ENCODE measurements around the gene MCF2L2. TPM values are rescaled to one million over a fixed set of nuclear protein-coding genes. Genes with fewer than 3 reads are reported as not detected.

MCF2L2 gene
- total RNA-seq, 2 experiments from 2014 or later = 1.0 to 1.7 TPM

GRCh38 chr3:183295211-183295610 is 133.2 kb downstream of the MCF2L2 start:
- Mint-ChIP-seq H3K36me3 (ENCODE audit: low read depth) (no peaks in the 10 kb centered on the region), H3K4me3 (no peak overlapping the region), H3K4me1 (ENCODE audit: low read depth) (no peaks in the 10 kb centered on the region), H3K27me3 (ENCODE audit: low read depth) (no peaks in the 10 kb centered on the region), H3K27ac (no peak overlapping the region), H3K9me3 (no peaks in the 10 kb centered on the region)
- no peak for DNase-seq
- intact Hi-C loops (cut with micrococcal nuclease) = no loop called here
- CTCF ChIA-PET = interaction anchor here (0.9 kb wide), 1 partner anchor 11 kb away, joined by 8 read pairs; no protein-coding TSS in a partner anchor

GRCh38 chr3:183293966-183294365 is 134.5 kb downstream of the MCF2L2 start:
- no peaks in the 10 kb centered on the region for H3K27me3 Mint-ChIP-seq (ENCODE audit: low read depth)
- DNase-seq = no peak
- CTCF ChIA-PET = no interaction called here
- H3K27ac Mint-ChIP-seq = no peak overlapping the region
- intact Hi-C loops (cut with micrococcal nuclease) = no loop called here
- no peaks in the 10 kb centered on the region for H3K36me3 Mint-ChIP-seq (ENCODE audit: low read depth)
- H3K4me3 Mint-ChIP-seq = no peak overlapping the region
- no peaks in the 10 kb centered on the region for H3K4me1 Mint-ChIP-seq (ENCODE audit: low read depth)
- H3K9me3 Mint-ChIP-seq = no peaks in the 10 kb centered on the region

- Mint-ChIP-seq H3K27ac (no peak overlapping the region), H3K27me3 (ENCODE audit: low read depth) (no peaks in the 10 kb centered on the region), H3K4me3 (no peak overlapping the region), H3K4me1 (ENCODE audit: low read depth) (peaks cover 13% of the 10 kb centered on the region), H3K9me3 (no peaks in the 10 kb centered on the region), H3K36me3 (ENCODE audit: low read depth) (no peaks in the 10 kb centered on the region)
- CTCF ChIA-PET = interaction anchor here (0.6 to 1.9 kb wide), 4 partner anchors 37 to 107 kb away, joined by 3 to 7 read pairs (median 4); no protein-coding TSS in a partner anchor
- intact Hi-C loops (cut with micrococcal nuclease) = no loop called here
- DNase-seq = no peak
These were observed 136.9 kb downstream of the MCF2L2 start for GRCh38 chr3:183291497-183292031.

- H3K27me3 Mint-ChIP-seq (ENCODE audit: low read depth) = no peaks in the 10 kb centered on the region
- no peak overlapping the region for H3K4me3 Mint-ChIP-seq
- no peaks in the 10 kb centered on the region for H3K9me3 Mint-ChIP-seq
- CTCF ChIA-PET = no interaction called here
- peaks cover 26% of the 10 kb centered on the region for H3K4me1 Mint-ChIP-seq (ENCODE audit: low read depth)
- no peak for DNase-seq
- H3K27ac Mint-ChIP-seq = no peak overlapping the region
- no peaks in the 10 kb centered on the region for H3K36me3 Mint-ChIP-seq (ENCODE audit: low read depth)
- intact Hi-C loops (cut with micrococcal nuclease) = no loop called here
These were observed 138.2 kb downstream of the MCF2L2 start for GRCh38 chr3:183290216-183290615.

- CTCF ChIA-PET = no interaction called here
- H3K36me3 Mint-ChIP-seq (ENCODE audit: low read depth) = peaks cover 3% of the 10 kb centered on the region
- no peak overlapping the region for H3K27ac Mint-ChIP-seq
- peaks cover 40% of the 10 kb centered on the region for H3K4me1 Mint-ChIP-seq (ENCODE audit: low read depth)
- no peaks in the 10 kb centered on the region for H3K9me3 Mint-ChIP-seq
- intact Hi-C loops (cut with micrococcal nuclease) = no loop called here
- no peak overlapping the region for H3K4me3 Mint-ChIP-seq
- H3K27me3 Mint-ChIP-seq (ENCODE audit: low read depth) = no peaks in the 10 kb centered on the region
- no peak for DNase-seq
These were observed 140.3 kb downstream of the MCF2L2 start for GRCh38 chr3:183288117-183288516.

GRCh38 chr3:183287301-183287971 is 141.0 kb downstream of the MCF2L2 start:
- peaks cover 40% of the 10 kb centered on the region for H3K4me1 Mint-ChIP-seq (ENCODE audit: low read depth)
- H3K4me3 Mint-ChIP-seq = peak overlapping the region; percentile 30
- peaks cover 3% of the 10 kb centered on the region for H3K36me3 Mint-ChIP-seq (ENCODE audit: low read depth)
- CTCF ChIA-PET = interaction anchor here (1.7 to 2.4 kb wide), 2 partner anchors 22 to 100 kb away, joined by 3 to 10 read pairs; no protein-coding TSS in a partner anchor
- peak; percentile 53 for DNase-seq
- intact Hi-C loops (cut with micrococcal nuclease) = loop anchor here (2.0 kb wide), 3 partner anchors 181 to 499 kb away; no protein-coding TSS in a partner anchor
- H3K27me3 Mint-ChIP-seq (ENCODE audit: low read depth) = no peaks in the 10 kb centered on the region
- peak overlapping the region; percentile 97 for H3K27ac Mint-ChIP-seq
- H3K9me3 Mint-ChIP-seq = no peaks in the 10 kb centered on the region

- peak overlapping the region; percentile 97 for H3K27ac Mint-ChIP-seq
- H3K4me3 Mint-ChIP-seq = peak overlapping the region; percentile 67
- H3K36me3 Mint-ChIP-seq (ENCODE audit: low read depth) = peaks cover 3% of the 10 kb centered on the region
- peak; percentile 98 for DNase-seq
- intact Hi-C loops (cut with micrococcal nuclease) = loop anchor here (1.0 to 2.0 kb wide), 18 partner anchors 20 to 497 kb away; partner anchors contain the start of genes B3GNT5, KLHL6 and MCCC1
- peaks cover 40% of the 10 kb centered on the region for H3K4me1 Mint-ChIP-seq (ENCODE audit: low read depth)
- no peaks in the 10 kb centered on the region for H3K9me3 Mint-ChIP-seq
- no peaks in the 10 kb centered on the region for H3K27me3 Mint-ChIP-seq (ENCODE audit: low read depth)
- CTCF ChIA-PET = interaction anchor here (0.6 to 2.4 kb wide), 16 partner anchors 11 to 103 kb away, joined by 3 to 10 read pairs (median 4); no protein-coding TSS in a partner anchor
These were observed 142.5 kb downstream of the MCF2L2 start for GRCh38 chr3:183285828-183286457.

GRCh38 chr3:183285318-183285717 is 143.1 kb downstream of the MCF2L2 start:
- intact Hi-C loops (cut with micrococcal nuclease) = loop anchor here (1.0 kb wide), 7 partner anchors 19 to 318 kb away; partner anchors contain the start of genes B3GNT5 and KLHL6
- Mint-ChIP-seq H3K4me3 (peak overlapping the region; percentile 26), H3K36me3 (ENCODE audit: low read depth) (peaks cover 3% of the 10 kb centered on the region), H3K27ac (peak overlapping the region; percentile 97), H3K27me3 (ENCODE audit: low read depth) (no peaks in the 10 kb centered on the region), H3K4me1 (ENCODE audit: low read depth) (peaks cover 40% of the 10 kb centered on the region), H3K9me3 (no peaks in the 10 kb centered on the region)
- CTCF ChIA-PET = interaction anchor here (0.7 to 2.4 kb wide), 15 partner anchors 11 to 102 kb away, joined by 3 to 11 read pairs (median 4); no protein-coding TSS in a partner anchor
- DNase-seq = no peak

GRCh38 chr3:183284570-183284969 is 143.8 kb downstream of the MCF2L2 start:
- Mint-ChIP-seq H3K27me3 (ENCODE audit: low read depth) (no peaks in the 10 kb centered on the region), H3K36me3 (ENCODE audit: low read depth) (peaks cover 3% of the 10 kb centered on the region), H3K9me3 (no peaks in the 10 kb centered on the region), H3K27ac (peak overlapping the region; percentile 97), H3K4me1 (ENCODE audit: low read depth) (peaks cover 40% of the 10 kb centered on the region), H3K4me3 (no peak overlapping the region)
- CTCF ChIA-PET = interaction anchor here (0.6 to 2.4 kb wide), 10 partner anchors 10 to 168 kb away, joined by 3 to 11 read pairs (median 4); no protein-coding TSS in a partner anchor
- no peak for DNase-seq
- intact Hi-C loops (cut with micrococcal nuclease) = no loop called here

- Mint-ChIP-seq H3K27me3 (ENCODE audit: low read depth) (no peaks in the 10 kb centered on the region), H3K4me1 (ENCODE audit: low read depth) (peaks cover 40% of the 10 kb centered on the region), H3K4me3 (no peak overlapping the region), H3K36me3 (ENCODE audit: low read depth) (peaks cover 3% of the 10 kb centered on the region), H3K9me3 (no peaks in the 10 kb centered on the region), H3K27ac (peak overlapping the region; percentile 14)
- intact Hi-C loops (cut with micrococcal nuclease) = no loop called here
- CTCF ChIA-PET = interaction anchor here (1.0 to 1.9 kb wide), 4 partner anchors 16 to 98 kb away, joined by 3 to 11 read pairs (median 4); no protein-coding TSS in a partner anchor
- no peak for DNase-seq
These were observed 144.5 kb downstream of the MCF2L2 start for GRCh38 chr3:183283886-183284285.

- H3K4me3 Mint-ChIP-seq = no peak overlapping the region
- no peaks in the 10 kb centered on the region for H3K9me3 Mint-ChIP-seq
- CTCF ChIA-PET = interaction anchor here (0.7 to 1.1 kb wide), 2 partner anchors 39 to 94 kb away, joined by 3 read pairs; no protein-coding TSS in a partner anchor
- H3K27ac Mint-ChIP-seq = no peak overlapping the region
- H3K27me3 Mint-ChIP-seq (ENCODE audit: low read depth) = no peaks in the 10 kb centered on the region
- H3K36me3 Mint-ChIP-seq (ENCODE audit: low read depth) = peaks cover 3% of the 10 kb centered on the region
- H3K4me1 Mint-ChIP-seq (ENCODE audit: low read depth) = peaks cover 30% of the 10 kb centered on the region
- DNase-seq = no peak
- intact Hi-C loops (cut with micrococcal nuclease) = no loop called here
These were observed 147.2 kb downstream of the MCF2L2 start for GRCh38 chr3:183281126-183281797.

- Mint-ChIP-seq H3K9me3 (no peaks in the 10 kb centered on the region), H3K27me3 (ENCODE audit: low read depth) (no peaks in the 10 kb centered on the region), H3K4me1 (ENCODE audit: low read depth) (peaks cover 27% of the 10 kb centered on the region), H3K36me3 (ENCODE audit: low read depth) (peaks cover 4% of the 10 kb centered on the region), H3K4me3 (no peak overlapping the region), H3K27ac (no peak overlapping the region)
- DNase-seq = no peak
- CTCF ChIA-PET = no interaction called here
- intact Hi-C loops (cut with micrococcal nuclease) = no loop called here
These were observed 149.0 kb downstream of the MCF2L2 start for GRCh38 chr3:183279371-183279770.

Measured in activated naive CD4-positive, alpha-beta T cell treated with anti-CD3 and anti-CD28 coated beads for 36 hours (primary cell).